Cardiac fibroblast (primary cell): ENCODE results near the gene OR52W1.

Source experiments
- DNase-seq, 2 donors: peaks; one replicate each; pipeline versions ENCODE4 v3.0.0 to v3.0.0-alpha.2; 2010; ENCODE audit warnings: low read depth in 2 of 2
- H3K4me3 ChIP-seq, 2 donors: replicated peaks in 1 of 2; 1 replicate in 1 of 2; 2 replicates in 1 of 2; pipeline ENCODE4 v1.5.1; 2011; ENCODE audit warnings: low read depth in 2 of 2, low read length in 2 of 2, mild to moderate bottlenecking in 2 of 2, moderate library complexity in 1 of 2
- TF ChIP-seq, protein P1 (sequence below): IDR thresholded peaks from one replicate; pipeline ENCODE4 v1.5.1; 2011; ENCODE audit warnings: low read depth, mild to moderate bottlenecking, low read length, inconsistent platforms

The OR52W1 gene

DNA sequence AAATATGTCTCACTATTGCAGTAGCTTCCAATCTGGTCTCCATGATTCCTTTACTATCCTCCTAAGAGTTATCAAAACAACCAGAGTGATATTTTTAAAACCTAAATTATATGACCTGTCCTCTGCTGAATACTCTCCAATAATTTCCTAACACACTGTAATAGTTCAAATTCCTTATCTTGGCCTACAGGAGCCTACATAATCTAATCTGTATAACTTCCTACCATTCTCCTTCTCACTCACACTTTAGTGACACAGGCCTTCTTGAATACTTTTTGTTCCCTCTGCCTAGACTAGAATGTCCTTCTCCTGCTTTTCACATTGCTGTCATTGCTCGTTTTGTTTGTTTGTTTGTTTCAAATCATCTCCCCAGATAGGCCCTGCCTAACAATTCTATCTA lies 26.0 kb downstream of the OR52W1 start:
- no peak overlapping the region for H3K4me3 ChIP-seq
- TF ChIP-seq, protein P1, sequence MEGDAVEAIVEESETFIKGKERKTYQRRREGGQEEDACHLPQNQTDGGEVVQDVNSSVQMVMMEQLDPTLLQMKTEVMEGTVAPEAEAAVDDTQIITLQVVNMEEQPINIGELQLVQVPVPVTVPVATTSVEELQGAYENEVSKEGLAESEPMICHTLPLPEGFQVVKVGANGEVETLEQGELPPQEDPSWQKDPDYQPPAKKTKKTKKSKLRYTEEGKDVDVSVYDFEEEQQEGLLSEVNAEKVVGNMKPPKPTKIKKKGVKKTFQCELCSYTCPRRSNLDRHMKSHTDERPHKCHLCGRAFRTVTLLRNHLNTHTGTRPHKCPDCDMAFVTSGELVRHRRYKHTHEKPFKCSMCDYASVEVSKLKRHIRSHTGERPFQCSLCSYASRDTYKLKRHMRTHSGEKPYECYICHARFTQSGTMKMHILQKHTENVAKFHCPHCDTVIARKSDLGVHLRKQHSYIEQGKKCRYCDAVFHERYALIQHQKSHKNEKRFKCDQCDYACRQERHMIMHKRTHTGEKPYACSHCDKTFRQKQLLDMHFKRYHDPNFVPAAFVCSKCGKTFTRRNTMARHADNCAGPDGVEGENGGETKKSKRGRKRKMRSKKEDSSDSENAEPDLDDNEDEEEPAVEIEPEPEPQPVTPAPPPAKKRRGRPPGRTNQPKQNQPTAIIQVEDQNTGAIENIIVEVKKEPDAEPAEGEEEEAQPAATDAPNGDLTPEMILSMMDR = no peak

DNA sequence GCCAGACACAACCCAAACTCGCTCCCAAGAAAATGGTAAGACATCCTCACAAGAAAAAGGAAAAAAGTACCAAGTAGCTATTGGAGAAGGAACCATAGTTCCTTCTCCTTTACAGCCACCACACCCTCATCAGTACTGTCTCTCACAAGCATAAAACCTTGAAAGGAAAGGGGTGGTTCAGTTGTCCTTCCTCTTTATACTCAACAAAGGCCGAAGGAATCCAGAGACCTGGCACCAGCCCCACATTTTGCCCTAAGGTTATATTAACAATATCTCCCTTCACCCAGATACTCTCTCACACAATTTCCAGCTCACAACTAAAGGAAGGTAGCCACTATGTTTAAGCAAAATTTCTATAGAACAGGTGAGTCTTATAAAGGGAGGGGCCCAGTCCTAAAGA lies 26.9 kb downstream of the OR52W1 start:
- TF ChIP-seq, protein P1 = no peak
- no peak for DNase-seq
- no peak overlapping the region for H3K4me3 ChIP-seq

More for the DNA sequence above, 26.0 kb downstream of the OR52W1 start:
- DNase-seq = no peak

DNA sequence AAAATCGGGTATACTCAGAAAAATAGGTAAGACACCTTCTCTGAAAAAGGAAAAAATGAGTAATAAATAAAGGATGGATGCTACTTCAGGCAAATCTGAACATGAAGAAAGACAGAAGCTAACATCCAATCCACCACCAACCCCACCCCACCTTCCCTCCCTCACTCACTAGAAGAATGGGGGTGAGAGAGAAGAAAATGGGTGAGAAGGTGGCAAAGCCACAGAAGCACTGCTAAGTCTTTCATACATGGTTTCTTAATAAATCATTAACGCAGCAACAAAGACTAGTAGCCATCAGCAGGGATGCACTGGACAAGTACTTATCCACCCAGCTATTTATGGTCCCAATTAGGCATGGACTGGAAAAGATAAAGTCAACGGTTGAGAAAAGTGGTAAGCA lies 29.5 kb downstream of the OR52W1 start:
- no peak for DNase-seq
- TF ChIP-seq, protein P1 = no peak
- no peak overlapping the region for H3K4me3 ChIP-seq

DNA sequence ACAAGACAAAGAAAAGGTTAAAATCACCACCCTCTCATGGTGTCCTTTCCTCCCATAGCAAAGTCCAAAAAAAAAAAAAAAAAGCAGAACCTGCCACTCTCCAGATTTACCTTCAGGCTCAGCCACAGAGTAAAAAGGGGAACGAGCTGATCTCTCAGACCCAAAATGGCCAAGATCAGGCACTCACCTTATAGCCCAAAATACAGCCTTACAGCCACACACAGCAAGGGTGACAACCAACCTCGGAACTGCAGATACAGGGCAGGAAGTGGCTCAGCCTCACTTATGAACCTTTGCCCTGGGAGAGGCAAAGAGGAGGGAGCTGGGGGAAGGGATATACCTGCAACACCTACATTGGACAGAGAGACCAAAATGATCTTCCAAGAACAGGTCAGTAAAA lies 30.9 kb downstream of the OR52W1 start:
- no peak for DNase-seq
- no peak overlapping the region for H3K4me3 ChIP-seq
- TF ChIP-seq, protein P1 = no peak

DNA sequence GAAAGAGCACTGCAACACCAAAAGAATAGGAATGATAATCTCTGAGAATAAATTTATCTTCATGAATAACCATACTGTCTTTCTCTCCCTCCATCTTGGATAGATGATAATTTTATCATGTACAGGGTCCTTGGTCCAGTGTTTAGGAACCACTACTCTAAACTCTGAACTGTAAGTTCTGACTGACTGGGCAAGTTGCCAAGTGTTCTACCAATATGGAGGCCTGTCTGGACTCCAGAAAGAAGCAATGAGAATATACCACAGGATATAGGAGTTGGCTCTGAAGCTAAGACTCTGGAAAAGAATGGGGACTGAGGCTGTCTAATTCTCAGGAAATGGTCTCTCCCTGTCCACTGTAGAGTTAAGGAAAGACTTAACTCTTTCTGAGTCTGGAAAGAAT lies 33.9 kb downstream of the OR52W1 start:
- DNase-seq = peak in 1 of 2 donors; percentile 14
- TF ChIP-seq, protein P1 = no peak
- H3K4me3 ChIP-seq = no peak overlapping the region

- TF ChIP-seq, protein P1 = no peak
- no peak for DNase-seq
Measured at GRCh38 chr11:6233984-6234386, 35.0 kb downstream of the OR52W1 start.

GRCh38 chr11:6234387-6235107 lies 35.5 kb downstream of the OR52W1 start, which contains the start of gene FHIP1B:
Gene FHIP1B, minus strand, starts transcription at chr11:6234636. Its CDS starts 10,120 bp downstream, at chr11:6224516.
- TF ChIP-seq, protein P1 = no peak
- peak; percentile 100 for DNase-seq
- H3K4me3 ChIP-seq = peak within 1 kb of the TSS; percentile 84 to 95

More at GRCh38 chr11:6233984-6234386, 35.0 kb downstream of the OR52W1 start:
- H3K4me3 ChIP-seq = peak overlapping the region; percentile 84 to 95
